Measurements from ENCODE around the gene NT5DC4.

Gene NT5DC4

GRCh38 chr2:112692918-112693317 is 27.9 kb upstream of the NT5DC4 start:
- no peak for TF ChIP-seq EZH2phosphoT487 (IDR thresholded peaks at IDR 0.05; ENCODE audit: borderline replicate concordance, low read length)
- no peak for TF ChIP-seq CTCF (IDR thresholded peaks at IDR 0.05; ENCODE audit: low read depth, low read length, poor library complexity, severe bottlenecking)
- H3K4me2 ChIP-seq (ENCODE audit: low read length) = no peak overlapping the region
- peaks cover 14% of the 10 kb centered on the region for H3K27me3 ChIP-seq (ENCODE audit: control insufficient read depth, low read length)
- H3K79me2 ChIP-seq (ENCODE audit: control insufficient read depth, low read length) = no peaks in the 10 kb centered on the region
- H3K27ac ChIP-seq (ENCODE audit: low read depth, low read length) = no peak overlapping the region
- H3K9me3 ChIP-seq (ENCODE audit: control insufficient read depth, insufficient read depth, low read length) = no peaks in the 10 kb centered on the region
- no peaks in the 10 kb centered on the region for H4K20me1 ChIP-seq (ENCODE audit: control insufficient read depth, insufficient read depth, low read depth, low read length)
- no peaks in the 10 kb centered on the region for H3K9me2 ChIP-seq (replicated peaks; ENCODE audit: control insufficient read depth, low read length)
- H3F3A ChIP-seq (ENCODE audit: control insufficient read depth, insufficient read depth) = no peaks in the 10 kb centered on the region
- H3K4me1 ChIP-seq (ENCODE audit: control insufficient read depth, low read length) = peaks cover 3% of the 10 kb centered on the region; the same call in 1 of the 2 replicates
- no peaks in the 10 kb centered on the region for H3K36me3 ChIP-seq (ENCODE audit: control insufficient read depth, low read length)
- H3K4me3 ChIP-seq (ENCODE audit: low read length) = no peak overlapping the region

GRCh38 chr2:112693596-112693995 is 27.2 kb upstream of the NT5DC4 start:
- TF ChIP-seq EZH2phosphoT487 (IDR thresholded peaks at IDR 0.05; ENCODE audit: borderline replicate concordance, low read length) (no peak), CTCF (IDR thresholded peaks at IDR 0.05; ENCODE audit: low read depth, low read length, poor library complexity, severe bottlenecking) (no peak)
- H3K9me2 ChIP-seq (replicated peaks; ENCODE audit: control insufficient read depth, low read length) = no peaks in the 10 kb centered on the region
- no peaks in the 10 kb centered on the region for H3K9me3 ChIP-seq (ENCODE audit: control insufficient read depth, insufficient read depth, low read length)
- no peak overlapping the region for H3K27ac ChIP-seq (ENCODE audit: low read depth, low read length)
- no peaks in the 10 kb centered on the region for H4K20me1 ChIP-seq (ENCODE audit: control insufficient read depth, insufficient read depth, low read depth, low read length)
- H3K4me2 ChIP-seq (ENCODE audit: low read length) = no peak overlapping the region
- no peaks in the 10 kb centered on the region for H3K79me2 ChIP-seq (ENCODE audit: control insufficient read depth, low read length)
- no peak overlapping the region for H3K4me3 ChIP-seq (ENCODE audit: low read length)
- peaks cover 3% of the 10 kb centered on the region; the same call in 1 of the 2 replicates for H3K4me1 ChIP-seq (ENCODE audit: control insufficient read depth, low read length)
- no peaks in the 10 kb centered on the region for H3K36me3 ChIP-seq (ENCODE audit: control insufficient read depth, low read length)
- peaks cover 19% of the 10 kb centered on the region for H3K27me3 ChIP-seq (ENCODE audit: control insufficient read depth, low read length)
- H3F3A ChIP-seq (ENCODE audit: control insufficient read depth, insufficient read depth) = no peaks in the 10 kb centered on the region

GRCh38 chr2:112694182-112694581 is 26.6 kb upstream of the NT5DC4 start:
- no peaks in the 10 kb centered on the region for H3K9me3 ChIP-seq (ENCODE audit: control insufficient read depth, insufficient read depth, low read length)
- no peak overlapping the region for H3K27ac ChIP-seq (ENCODE audit: low read depth, low read length)
- H3F3A ChIP-seq (ENCODE audit: control insufficient read depth, insufficient read depth) = no peaks in the 10 kb centered on the region
- TF ChIP-seq EZH2phosphoT487 (IDR thresholded peaks at IDR 0.05; ENCODE audit: borderline replicate concordance, low read length) (no peak), CTCF (IDR thresholded peaks at IDR 0.05; ENCODE audit: low read depth, low read length, poor library complexity, severe bottlenecking) (no peak)
- H3K4me1 ChIP-seq (ENCODE audit: control insufficient read depth, low read length) = peaks cover 3% of the 10 kb centered on the region; the same call in 1 of the 2 replicates
- no peaks in the 10 kb centered on the region for H3K36me3 ChIP-seq (ENCODE audit: control insufficient read depth, low read length)
- no peaks in the 10 kb centered on the region for H3K9me2 ChIP-seq (replicated peaks; ENCODE audit: control insufficient read depth, low read length)
- H3K4me3 ChIP-seq (ENCODE audit: low read length) = no peak overlapping the region
- H3K27me3 ChIP-seq (ENCODE audit: control insufficient read depth, low read length) = peaks cover 22% of the 10 kb centered on the region
- H3K4me2 ChIP-seq (ENCODE audit: low read length) = no peak overlapping the region
- no peaks in the 10 kb centered on the region for H4K20me1 ChIP-seq (ENCODE audit: control insufficient read depth, insufficient read depth, low read depth, low read length)
- no peaks in the 10 kb centered on the region for H3K79me2 ChIP-seq (ENCODE audit: control insufficient read depth, low read length)

Measured in DOHH2 (cell line).